Stimulated activated CD8-positive, alpha-beta memory T cell treated with anti-CD3 and anti-CD28 coated beads, Interleukin-15, amount 100 ng/mL, for 4 hours (primary cell): ENCODE results near the gene TPRKB.
"Not testable (repeated sequence)": the region's sequence is repeated elsewhere in the genome, so short reads cannot be mapped to it uniquely, and the experiment has no call there.

Source experiments
- DNase-seq, 2 donors: peaks; one replicate each; pipeline ENCODE4 v3.0.0-alpha.2; 2020; ENCODE audit warnings: low read depth in 2 of 2

TPRKB gene

GRCh38 chr2:73739101-73739500 lies 2.0 kb upstream of the TPRKB start:
- no peak for DNase-seq

- no peak for DNase-seq
Observed at GRCh38 chr2:73736378-73736777, 767 bp downstream of the TPRKB start.

- DNase-seq = no peak
Observed at GRCh38 chr2:73730810-73731209, 6.3 kb downstream of the TPRKB start.

GRCh38 chr2:73728711-73729110 lies 8.4 kb downstream of the TPRKB start:
- DNase-seq = no peak

- no peak for DNase-seq
Observed at GRCh38 chr2:73728043-73728442, 9.1 kb downstream of the TPRKB start.

GRCh38 chr2:73726657-73727056 lies 10.5 kb downstream of the TPRKB start:
- not testable (repeated sequence) for DNase-seq

- no peak for DNase-seq
Observed at GRCh38 chr2:73718851-73719621, 18.1 kb downstream of the TPRKB start.

- DNase-seq = no peak
Observed at GRCh38 chr2:73718421-73718820, 18.7 kb downstream of the TPRKB start.

GRCh38 chr2:73717695-73718094 lies 19.4 kb downstream of the TPRKB start:
- DNase-seq = not testable (repeated sequence)

GRCh38 chr2:73717251-73717606 lies 19.9 kb downstream of the TPRKB start:
- no peak for DNase-seq

- DNase-seq = no peak
Observed at GRCh38 chr2:73716543-73717250, 20.4 kb downstream of the TPRKB start.

GRCh38 chr2:73714091-73714490 lies 23.1 kb downstream of the TPRKB start:
- DNase-seq = no peak

GRCh38 chr2:73708527-73708926 lies 28.6 kb downstream of the TPRKB start:
- DNase-seq = no peak

- DNase-seq = no peak
Observed at GRCh38 chr2:73707636-73708035, 29.5 kb downstream of the TPRKB start.

- DNase-seq = no peak
Observed at GRCh38 chr2:73707058-73707457, 30.1 kb downstream of the TPRKB start.

GRCh38 chr2:73705091-73705490 lies 32.1 kb downstream of the TPRKB start:
- DNase-seq = no peak

- DNase-seq = no peak
Observed at GRCh38 chr2:73704285-73704684, 32.9 kb downstream of the TPRKB start.

- DNase-seq = no peak
Observed at GRCh38 chr2:73703675-73704074, 33.5 kb downstream of the TPRKB start.

- not testable (repeated sequence) for DNase-seq
Observed at GRCh38 chr2:73702852-73703493, 34.2 kb downstream of the TPRKB start.

GRCh38 chr2:73701968-73702665 lies 35.0 kb downstream of the TPRKB start:
- no peak for DNase-seq

GRCh38 chr2:73701448-73701765 lies 35.7 kb downstream of the TPRKB start:
- not testable (repeated sequence) for DNase-seq

GRCh38 chr2:73700661-73701447 lies 36.3 kb downstream of the TPRKB start:
- DNase-seq = no peak
